HG03159 (cell line): ENCODE data around the gene CAMLG.
"Not testable (repeated sequence)": the region's sequence is repeated elsewhere in the genome, so short reads cannot be mapped to it uniquely, and the experiment has no call there.

Experiments
- ATAC-seq: cut with Tn5 transposase; IDR thresholded peaks from one replicate; pipeline ENCODE4 v1.9.1; 2021; ENCODE audit warnings: mild to moderate bottlenecking, moderate library complexity; ENCODE audit not compliant: unreplicated experiment

The CAMLG gene

DNA sequence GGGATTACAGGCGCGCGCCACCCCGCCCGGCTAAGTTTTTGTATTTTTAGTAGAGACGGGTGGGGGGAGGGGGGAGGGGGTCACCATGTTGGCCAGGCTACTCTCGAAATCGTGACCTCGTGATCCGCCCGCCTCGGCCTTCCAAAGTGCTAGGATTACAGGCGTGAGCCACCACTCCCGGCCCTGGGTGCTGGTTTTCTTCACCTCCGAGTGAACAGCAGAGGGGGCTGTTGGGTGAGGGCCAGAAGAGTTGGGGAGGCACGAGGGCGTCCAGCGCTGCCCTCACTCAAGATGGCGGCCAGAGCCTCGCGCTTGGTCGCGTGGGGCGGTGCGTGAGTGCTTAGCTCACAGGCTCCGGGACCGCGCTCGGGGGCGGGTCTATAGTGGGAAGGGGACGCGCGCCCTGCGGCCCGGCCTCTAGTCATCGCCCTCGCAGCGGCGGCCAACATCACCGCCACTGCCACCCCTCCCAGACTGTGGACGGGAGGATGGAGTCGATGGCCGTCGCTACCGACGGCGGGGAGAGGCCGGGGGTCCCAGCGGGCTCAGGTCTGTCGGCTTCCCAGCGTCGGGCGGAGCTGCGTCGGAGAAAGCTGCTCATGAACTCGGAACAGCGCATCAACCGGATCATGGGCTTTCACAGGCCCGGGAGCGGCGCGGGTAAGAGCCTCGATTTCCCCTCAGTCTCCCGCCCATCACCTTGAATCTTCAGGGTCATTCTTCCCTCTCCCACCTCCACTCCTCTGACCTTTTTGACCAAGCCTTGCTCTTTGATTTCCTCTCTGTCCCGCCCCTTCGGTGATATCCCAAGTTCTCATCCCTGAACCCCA, at the start of gene CAMLG:
Gene CAMLG (plus strand): TSS at position 416 of the 830 bp plus-strand sequence. CDS start 73 bp downstream, at position 489.
- ATAC-seq: peak; percentile 91

DNA sequence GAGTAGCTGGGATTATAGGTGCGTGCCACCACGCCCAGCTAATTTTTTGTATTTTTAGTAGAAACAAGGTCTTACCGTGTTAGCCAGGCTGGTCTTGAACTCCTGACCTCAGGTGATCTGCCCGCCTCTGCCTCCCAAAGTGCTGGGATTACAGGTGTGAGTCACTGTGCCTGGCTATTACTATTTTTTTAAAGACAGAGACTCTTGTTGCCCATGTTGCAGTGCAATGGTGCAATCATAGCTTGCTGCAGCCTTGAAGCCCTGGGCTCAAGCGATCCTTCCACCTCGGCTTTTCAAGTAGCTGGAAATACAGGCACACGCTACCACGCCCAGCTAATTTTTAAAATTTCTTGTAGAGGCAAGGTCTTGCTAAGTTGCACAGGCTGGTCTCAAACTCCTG, 48.2 kb upstream of the CAMLG start:
- not testable (repeated sequence) for ATAC-seq

DNA sequence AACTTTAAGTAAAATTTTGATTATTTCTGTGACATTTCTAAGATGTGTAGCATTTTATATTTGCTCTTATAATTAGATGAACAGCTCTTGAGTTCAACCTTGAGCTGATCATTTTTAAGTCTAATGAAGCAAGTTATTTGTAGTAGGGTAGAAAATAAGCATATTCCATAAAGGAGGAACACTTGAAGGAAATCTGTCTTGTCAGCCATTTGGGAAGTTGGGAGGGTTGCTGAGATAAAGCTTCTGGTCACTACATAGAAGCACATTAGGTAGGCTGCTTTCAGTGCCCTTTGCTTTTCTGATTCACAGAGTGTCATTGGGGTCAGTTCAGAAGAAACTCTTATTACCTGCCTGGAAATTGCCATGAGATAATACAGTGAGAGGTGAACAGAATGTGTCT, 45.6 kb upstream of the CAMLG start:
- no peak for ATAC-seq

- ATAC-seq: no peak
Observed at GRCh38 chr5:134708301-134708700, 30.0 kb upstream of the CAMLG start.

GRCh38 chr5:134714120-134714519, 24.2 kb upstream of the CAMLG start:
- ATAC-seq: no peak

DNA sequence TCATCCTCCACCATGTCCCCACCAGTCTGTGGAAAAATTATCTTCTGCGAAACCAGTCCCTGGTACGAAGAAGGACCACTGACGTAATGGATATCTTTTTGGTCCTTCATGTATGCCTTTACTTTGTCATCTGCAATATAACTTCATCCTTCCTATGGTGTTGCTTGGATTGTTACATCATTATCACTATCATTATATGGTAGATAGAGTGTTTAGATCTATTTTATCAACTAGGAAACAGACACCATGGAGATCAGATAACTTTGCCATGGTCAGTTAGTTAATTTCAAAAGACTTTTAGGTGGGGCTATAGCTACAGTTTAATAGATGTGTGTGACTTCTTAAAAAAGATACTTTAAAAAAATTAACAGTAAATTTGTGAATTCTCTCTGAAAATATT, 23.8 kb upstream of the CAMLG start:
- no peak for ATAC-seq

- not testable (repeated sequence) for ATAC-seq
Observed at GRCh38 chr5:134715466-134715865, 22.9 kb upstream of the CAMLG start.

DNA sequence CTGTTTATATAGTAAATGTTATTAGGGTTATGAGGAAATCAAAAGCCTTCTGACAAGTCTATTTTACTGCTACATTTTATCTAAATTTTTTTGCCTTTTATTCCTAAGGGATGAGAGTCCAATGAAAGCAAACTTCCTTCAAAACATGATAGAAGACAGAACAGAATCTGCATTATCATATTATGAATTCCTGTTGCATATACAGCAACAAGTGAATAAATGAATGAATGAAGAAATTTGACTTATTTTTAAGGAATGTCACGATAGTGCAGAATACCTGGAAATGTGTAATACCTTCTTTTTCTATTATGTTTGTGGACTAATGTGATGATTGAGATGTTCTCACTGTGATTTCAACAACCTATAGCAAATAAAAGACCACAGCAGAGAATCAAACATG, 13.5 kb upstream of the CAMLG start:
- ATAC-seq: no peak

DNA sequence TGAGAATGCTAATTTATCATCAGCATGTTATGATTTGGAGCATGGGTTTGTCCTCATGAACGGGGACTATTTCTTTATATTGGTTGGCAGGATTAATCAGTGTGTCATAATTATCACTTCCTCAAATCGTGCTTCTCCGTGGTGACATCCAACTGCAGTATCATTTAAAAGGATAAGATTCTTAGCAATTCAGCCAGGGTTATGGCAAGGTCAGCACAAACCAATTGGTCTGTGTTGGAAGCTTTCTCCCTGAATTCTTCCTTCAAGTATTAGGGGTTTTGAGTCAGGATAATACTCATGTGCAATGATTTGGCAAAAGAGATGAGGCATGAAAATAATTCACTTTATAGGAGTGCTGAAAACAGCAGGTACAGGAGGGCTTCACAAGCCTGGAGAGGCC, 5.5 kb upstream of the CAMLG start:
- ATAC-seq: no peak

DNA sequence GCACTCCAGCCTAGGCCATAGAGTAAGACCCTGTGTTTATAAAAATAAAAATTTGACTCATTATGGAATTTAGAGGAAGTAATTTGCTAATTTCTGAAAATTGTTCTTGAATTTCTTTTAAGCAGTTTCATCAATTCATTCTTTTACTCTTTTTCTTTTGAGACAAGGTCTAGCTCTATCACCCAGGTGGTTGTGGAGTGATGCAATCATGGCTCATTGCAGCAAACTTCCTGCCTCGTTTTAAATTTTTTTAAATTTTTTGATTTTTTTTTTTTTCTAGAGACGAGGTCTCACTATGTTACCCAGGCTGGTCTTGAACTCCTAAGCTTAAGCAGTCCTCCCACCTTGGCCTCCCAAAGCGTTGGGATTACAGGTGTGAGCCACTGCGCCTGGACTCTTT, 3.1 kb upstream of the CAMLG start:
- no peak for ATAC-seq

DNA sequence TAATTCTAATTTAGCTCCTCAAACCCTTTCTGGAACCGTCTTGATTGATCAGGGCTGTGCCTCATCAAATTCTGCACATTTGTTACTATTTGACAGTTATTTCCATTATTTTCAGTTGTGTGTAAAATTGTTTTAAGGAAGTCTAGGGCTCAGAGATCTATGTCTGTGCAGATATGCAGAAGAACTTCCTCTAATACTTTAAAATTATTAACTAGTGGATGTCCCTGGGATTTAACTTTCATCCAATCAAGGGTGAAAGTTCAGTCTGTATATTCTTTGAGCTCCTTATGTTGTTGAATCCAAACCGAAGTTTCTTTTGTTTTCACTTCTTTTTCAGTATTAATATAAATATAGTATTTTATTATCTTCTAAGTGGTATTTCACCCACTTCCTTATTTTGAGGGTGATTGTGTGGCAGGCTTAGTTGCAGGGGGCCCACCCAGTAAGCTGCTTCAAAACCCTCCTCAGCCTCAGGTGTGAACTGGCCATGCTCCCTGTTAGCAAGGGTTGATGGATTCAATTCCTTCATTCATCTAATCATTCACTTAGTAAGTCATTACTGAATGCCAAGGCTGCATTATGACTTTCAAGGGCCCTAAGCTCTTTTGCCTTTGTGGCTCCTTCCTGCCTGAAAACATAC, 2.1 kb upstream of the CAMLG start:
- ATAC-seq: no peak

DNA sequence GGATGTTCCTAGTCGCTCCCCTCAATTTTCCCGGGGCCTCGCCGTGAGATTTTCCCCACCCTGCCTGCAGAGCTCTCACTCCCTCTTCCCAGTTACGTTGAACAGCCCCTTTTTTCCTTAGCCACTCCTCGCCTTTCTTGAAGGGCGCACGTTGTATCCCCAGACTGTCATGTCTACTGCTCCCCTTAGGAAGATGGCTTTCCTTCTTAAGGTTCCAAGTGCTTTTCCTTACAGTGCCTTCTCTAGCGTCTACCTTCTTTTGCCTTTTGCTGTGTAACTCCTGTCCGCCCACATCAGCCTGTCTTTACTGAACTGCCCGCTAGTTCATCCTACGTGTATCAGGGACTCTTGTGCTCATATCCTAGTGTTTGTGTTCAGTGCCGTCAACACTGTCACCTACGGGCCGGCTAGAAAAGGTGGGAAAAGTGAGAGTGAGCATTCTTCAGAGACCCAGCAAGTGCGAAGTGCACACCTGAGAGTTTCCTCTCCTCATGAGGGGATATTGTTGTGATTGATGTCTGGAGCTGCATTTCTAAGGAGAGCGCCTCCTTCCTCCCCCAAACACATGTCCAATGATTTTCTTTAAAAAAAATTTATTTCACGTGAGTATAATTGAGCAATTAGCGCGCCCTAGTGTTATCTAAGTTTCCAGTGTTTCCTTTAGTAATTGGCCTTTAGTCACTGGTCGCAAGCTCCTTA, 764 bp downstream of the CAMLG start:
- ATAC-seq: no peak

- ATAC-seq: no peak
Observed at GRCh38 chr5:134741052-134741451, 2.7 kb downstream of the CAMLG start.

DNA sequence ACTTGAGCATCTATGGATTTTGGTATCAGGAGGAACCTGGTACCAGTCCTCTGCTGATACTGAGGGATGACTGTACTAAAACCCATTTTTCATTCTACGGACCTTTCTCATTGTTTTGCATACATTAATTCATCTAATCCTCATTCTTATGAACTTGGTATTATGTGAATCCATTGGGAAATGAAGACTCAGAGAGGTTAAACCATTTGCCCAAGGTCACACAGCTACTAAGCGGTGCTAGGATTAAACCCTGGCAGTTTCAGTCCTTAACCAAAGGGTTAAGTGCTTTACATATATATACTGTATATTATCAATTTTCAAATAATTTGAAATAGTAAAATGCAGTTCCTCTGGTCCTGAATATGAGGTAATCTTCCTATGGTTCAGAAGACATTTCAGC, 3.8 kb downstream of the CAMLG start:
- ATAC-seq: no peak

DNA sequence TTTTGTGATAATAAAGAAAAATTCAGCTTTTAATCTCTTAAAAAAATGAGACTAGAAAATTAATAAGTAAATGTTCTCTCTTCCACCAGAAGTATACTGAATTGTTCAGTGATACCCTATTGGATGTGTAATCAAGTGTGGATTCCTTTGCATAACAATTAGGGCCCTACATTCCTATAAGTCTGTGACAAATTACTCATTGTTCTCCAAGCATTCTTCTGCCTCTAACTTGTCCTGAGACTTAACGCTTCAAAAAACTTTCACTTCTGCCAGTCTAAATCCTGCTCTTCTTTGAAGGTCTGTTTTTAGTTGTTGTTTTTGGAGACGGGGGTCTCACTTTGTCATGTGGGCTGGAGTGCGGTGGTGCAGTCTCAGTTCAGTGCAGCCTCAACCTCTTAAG, 11.1 kb downstream of the CAMLG start:
- no peak for ATAC-seq

- ATAC-seq: no peak
Observed at GRCh38 chr5:134758176-134758503, 19.8 kb downstream of the CAMLG start.

GRCh38 chr5:134758504-134759341, 20.4 kb downstream of the CAMLG start, which contains the start of gene DDX46:
DDX46 (plus strand) TSS chr5:134758779; CDS start chr5:134758939, 160 bp downstream.
- ATAC-seq: peak; percentile 95

DNA sequence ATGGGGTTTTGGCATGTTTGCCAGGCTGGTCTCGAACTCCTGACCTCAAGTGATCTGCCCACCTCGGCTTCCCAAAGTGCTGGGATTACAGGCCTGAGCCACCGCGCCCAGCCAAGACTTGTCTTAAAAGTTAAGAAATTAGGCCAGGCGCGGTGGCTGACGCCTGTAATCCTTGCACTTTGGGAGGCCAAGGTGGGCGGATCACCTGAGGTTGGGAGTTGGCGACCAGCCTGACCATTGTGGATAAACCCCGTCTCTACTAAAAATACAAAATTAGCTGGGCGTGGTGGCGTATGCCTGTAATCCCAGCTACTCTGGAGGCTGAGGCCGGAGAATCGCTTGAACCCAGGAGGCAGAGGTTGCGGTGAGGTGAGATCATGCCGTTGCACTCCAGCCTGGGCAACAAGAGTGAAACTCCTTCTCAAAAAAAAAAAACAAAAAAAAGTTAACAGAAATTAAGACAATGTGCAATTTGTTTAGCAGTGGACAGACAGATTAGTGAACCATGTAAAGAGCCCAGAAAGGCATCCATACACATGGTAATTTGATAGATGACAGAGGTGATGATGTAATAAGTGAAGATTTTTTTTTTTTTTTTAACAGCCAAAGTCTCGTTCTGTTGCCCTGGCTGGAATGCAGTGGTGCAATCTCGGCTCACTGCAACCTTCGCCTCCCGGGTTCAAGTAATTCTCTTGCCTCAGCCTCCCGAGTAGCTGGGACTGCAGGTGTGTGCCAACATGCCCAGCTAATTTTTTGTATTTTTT, 29.4 kb downstream of the CAMLG start:
- not testable (repeated sequence) for ATAC-seq

GRCh38 chr5:134769206-134769605, 30.9 kb downstream of the CAMLG start:
- ATAC-seq: no peak

- ATAC-seq: no peak
Observed at GRCh38 chr5:134772461-134773125, 34.2 kb downstream of the CAMLG start.
